ENCODE measurements around the gene HDAC10.

The HDAC10 gene

GRCh38 chr22:50270666-50271394 lies 19.8 kb upstream of the HDAC10 start:
- peak; percentile 87 for DNase-seq (ENCODE audit: low spot score)
- TF ChIP-seq CTCF (IDR thresholded peaks at IDR 0.05; ENCODE audit: extremely low read depth, missing control alignments), result no peak

DNA sequence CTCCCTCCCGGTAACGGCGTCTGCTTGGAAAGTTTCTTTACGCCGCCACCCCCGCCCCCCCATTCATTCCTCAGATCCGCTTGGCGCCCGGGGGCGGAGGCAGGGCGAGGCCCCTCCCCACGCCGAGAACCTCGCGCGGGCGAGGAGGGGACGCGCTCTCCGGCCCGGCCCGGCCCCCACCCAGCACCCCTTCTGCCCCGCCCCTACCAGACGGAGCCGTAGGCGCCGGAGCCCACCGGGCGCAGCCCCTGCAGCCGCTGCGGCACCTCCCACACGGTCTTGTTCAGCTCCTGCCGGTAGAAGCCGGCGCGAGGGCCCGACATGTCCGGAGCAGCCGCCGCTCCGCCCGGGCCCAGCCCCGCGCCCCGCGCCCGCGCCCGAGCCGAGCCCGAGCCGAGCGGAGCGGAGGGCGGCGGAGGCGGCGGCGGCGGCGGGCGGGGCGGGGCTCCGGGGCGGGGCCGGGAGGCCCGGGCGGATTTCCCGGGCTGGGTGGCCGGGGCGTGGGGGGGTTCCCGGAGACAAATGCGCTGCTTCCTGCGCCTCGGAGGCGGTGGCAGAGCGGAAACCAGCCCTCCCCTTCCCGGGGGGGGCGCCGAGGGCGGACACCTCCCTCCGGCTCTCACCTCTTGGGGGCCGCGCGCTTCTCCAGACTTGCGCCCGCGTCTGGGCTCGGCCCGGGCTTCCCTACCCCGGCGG lies 19.1 kb upstream of the HDAC10 start, which contains the start of gene MAPK11:
Gene MAPK11 (minus strand): TSS at position 411 of the 696 bp plus-strand sequence. CDS start 88 bp downstream, at position 323.
- DNase-seq (ENCODE audit: low spot score), result peak; percentile 89
- TF ChIP-seq CTCF (IDR thresholded peaks at IDR 0.05; ENCODE audit: extremely low read depth, missing control alignments), result no peak

DNA sequence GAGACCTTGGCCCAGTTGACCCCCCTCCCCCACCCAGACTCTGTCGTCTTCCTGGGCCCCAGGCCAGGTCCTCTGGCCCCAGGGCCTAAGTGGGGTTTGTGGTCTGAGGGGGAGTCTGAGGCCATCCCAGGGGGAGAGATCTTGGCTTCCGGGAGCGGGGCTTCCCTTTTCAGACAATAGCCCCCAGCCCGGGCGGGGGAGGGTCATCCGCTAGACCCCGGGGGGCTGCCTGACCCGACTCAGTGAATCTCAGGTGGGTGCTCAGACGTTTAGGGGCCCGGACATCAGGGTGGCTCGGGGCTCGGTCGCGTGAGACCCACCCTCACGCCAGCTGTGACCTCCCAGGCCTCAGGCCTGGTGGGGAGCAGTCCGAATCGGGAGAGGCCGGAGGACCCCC lies 18.5 kb upstream of the HDAC10 start:
- DNase-seq (ENCODE audit: low spot score), result no peak
- TF ChIP-seq CTCF (IDR thresholded peaks at IDR 0.05; ENCODE audit: extremely low read depth, missing control alignments), result no peak

GRCh38 chr22:50268655-50269113 lies 17.6 kb upstream of the HDAC10 start:
- no peak for DNase-seq (ENCODE audit: low spot score)
- TF ChIP-seq CTCF (IDR thresholded peaks at IDR 0.05; ENCODE audit: extremely low read depth, missing control alignments), result no peak

DNA sequence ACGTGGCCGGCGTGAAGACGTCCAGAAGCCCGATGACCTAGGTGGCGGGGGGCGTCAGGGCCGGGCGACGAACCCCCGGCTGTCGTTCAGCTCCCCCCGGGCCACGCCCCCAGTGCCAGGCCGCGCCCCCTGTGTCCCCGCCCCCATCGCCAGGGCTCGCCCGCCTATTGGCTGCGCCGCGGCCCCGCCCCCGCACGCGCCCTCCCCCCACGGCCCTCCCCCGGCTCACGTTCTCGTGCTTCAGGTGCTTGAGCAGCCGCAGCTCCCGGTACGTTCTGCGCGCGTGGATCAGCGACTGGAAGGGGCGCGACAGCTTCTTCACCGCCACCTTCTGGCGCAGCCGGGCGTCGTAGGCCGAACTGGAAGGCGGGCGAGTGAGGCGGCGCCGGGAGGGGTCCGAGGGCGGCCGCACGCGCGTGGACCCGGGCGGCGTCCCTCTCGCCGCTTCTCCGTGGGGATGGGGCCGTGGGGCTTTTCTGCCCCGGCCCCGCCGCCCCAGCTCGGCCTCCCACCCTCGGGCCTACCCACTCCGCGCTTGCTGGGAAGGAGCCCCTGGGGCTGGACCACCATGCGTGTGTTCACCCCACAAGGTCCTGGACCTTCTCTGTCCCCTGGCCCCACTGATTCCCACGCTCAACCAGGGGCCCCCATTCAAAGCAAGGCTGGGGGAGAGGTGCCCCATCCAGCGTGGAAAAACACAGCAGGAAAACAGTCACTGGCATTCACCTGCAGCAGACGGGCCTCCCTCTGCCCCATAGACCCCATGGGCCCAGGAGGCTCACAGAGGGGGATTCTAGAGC lies 16.7 kb upstream of the HDAC10 start:
- TF ChIP-seq CTCF (IDR thresholded peaks at IDR 0.05; ENCODE audit: extremely low read depth, missing control alignments), result peak; percentile 28

GRCh38 chr22:50266994-50267393 lies 15.9 kb upstream of the HDAC10 start:
- DNase-seq (ENCODE audit: low spot score), result no peak
- no peak for TF ChIP-seq CTCF (IDR thresholded peaks at IDR 0.05; ENCODE audit: extremely low read depth, missing control alignments)

More for the DNA sequence above, 16.7 kb upstream of the HDAC10 start:
- peak; percentile 91 for DNase-seq (ENCODE audit: low spot score)
